HG03565 (cell line): ENCODE results near the gene FBN2.
"Not testable (repeated sequence)": the region's sequence is repeated elsewhere in the genome, so short reads cannot be mapped to it uniquely, and the experiment has no call there.

Experiments used
- ATAC-seq: cut with Tn5 transposase; IDR thresholded peaks from one replicate; pipeline ENCODE4 v1.9.1; 2021; ENCODE audit warnings: mild to moderate bottlenecking, moderate library complexity; ENCODE audit not compliant: unreplicated experiment

Gene FBN2

GRCh38 chr5:128328446-128328845, 209.6 kb downstream of the FBN2 start:
- ATAC-seq = no peak

DNA sequence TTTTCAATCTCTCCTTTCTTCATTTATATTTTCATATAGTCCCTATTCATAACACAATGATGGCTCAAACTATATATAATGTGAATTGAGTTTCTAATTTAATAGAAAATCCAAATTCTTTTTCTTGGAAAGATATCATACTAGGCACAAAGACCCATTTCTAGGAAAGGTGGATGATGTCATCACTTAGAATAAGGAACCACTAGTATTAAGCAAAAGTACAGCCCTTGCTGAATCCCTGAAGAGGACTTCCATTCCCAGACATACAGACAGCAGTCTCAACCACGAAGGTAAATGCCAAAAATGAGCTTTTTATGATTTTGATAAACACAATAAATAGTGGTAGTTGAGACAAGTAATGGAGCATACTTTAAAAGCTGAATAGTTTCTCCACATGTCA, 210.0 kb downstream of the FBN2 start:
- no peak for ATAC-seq

- not testable (repeated sequence) for ATAC-seq
These were observed 216.6 kb downstream of the FBN2 start for GRCh38 chr5:128321418-128321817.

- ATAC-seq = no peak
These were observed 219.4 kb downstream of the FBN2 start for GRCh38 chr5:128318691-128319090.

GRCh38 chr5:128317481-128317880, 220.6 kb downstream of the FBN2 start:
- ATAC-seq = no peak

DNA sequence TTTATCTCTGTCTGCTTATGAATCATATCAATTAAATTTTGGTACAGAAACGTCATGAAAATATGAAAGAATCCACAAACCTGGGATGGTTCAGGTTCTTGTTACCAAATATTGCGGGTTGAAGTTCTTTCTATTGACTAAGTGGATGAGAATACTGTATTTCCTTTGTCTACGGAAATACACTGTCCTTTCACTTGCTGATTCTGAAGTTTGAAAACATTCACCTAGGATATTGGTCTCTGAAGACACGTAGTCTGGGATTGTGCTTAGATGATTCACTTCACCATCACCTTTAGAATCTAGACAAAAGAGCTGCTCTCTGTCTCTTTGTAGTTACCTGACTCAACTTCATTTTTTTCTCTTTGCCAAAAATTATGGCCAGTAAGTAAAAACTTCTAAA, 222.4 kb downstream of the FBN2 start:
- ATAC-seq = no peak

DNA sequence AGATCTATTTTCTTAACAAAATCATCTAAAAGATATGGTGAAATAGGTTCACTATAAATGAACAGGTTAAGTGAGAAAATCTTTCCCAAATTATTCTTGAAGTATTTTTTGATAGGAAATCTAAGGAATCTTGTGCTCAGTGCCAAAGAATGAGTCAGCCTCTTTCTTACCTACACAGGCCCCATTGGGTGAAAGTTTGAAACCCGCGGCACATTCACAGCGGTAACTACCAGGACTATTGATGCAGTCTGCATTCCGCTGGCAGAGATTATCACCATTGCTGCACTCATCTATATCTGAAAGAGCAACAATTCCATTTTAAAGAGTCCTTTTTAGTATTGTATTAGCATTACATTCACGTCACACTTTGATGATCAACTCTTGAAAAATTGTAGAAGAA, 232.7 kb downstream of the FBN2 start:
- ATAC-seq = no peak

GRCh38 chr5:128304791-128305190, 233.3 kb downstream of the FBN2 start:
- no peak for ATAC-seq

DNA sequence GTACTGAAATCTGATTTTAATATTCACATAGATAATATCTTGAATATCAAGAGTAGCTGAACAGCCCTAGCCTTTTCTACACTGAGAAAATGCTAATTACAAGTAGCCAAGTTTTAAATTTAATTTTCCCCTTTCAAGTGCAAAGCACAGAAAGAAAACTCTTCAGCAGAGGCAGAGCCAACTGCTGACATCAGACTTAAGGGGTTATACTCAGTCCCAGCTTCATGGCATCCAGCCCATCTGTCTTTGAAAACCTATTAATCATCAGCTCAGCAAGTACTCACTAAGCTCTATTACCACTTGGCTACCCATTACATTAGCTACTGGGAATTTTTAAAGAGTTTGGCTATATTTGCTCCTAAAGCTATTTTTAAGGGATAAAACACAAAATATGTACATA, 234.0 kb downstream of the FBN2 start:
- no peak for ATAC-seq

DNA sequence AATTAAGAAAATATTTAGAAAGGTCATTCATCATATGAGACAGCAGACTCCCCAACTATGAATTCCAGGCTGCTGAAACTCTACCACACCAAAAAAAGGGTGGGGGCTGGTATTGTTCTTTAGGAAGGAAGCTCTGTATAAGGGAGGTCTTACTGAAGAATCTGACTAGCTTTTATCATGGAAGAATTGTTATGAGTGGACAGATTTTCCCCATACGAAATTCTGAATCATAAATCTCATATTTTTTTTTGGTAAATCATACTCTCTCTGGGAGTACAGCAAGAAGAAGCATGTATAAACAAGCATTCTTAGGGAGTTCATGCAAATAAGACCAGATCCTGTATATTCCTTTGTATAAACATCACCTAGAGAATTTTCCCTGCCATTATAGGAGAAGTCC, 234.5 kb downstream of the FBN2 start:
- ATAC-seq = no peak

GRCh38 chr5:128300181-128300580, 237.9 kb downstream of the FBN2 start:
- ATAC-seq = no peak

DNA sequence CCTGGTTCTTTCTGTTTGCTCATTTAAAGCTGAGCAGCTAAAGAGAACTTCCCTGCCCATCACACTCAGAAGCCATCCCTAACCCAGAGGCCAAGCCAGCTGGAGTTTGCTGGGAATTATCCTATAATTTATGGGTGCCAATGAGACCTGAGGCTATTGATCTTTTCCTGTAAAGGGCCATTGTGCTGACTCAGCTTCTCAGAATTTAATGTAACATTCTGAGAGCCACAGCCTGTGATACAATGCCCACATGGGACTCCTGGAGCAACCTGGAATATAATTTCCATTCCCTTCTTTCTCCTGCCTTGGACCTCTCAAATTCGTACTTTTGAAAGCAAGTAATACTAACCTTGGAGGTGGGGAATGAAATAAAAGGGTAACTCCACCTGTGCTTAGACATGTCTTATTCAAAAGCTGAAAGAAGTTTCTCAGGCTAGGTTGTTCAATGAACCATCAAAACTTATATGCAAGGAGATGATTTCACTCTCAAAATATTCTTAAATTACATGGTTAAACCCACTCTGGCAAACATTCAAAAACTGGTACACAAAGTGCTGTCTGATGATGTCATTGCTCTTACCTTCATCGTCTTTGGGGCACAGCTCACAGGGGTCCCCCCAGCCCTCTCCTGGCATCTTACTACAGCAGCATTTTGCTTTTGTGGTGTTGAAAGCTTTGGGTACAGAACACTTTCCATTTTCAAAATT, 247.7 kb downstream of the FBN2 start:
- no peak for ATAC-seq

GRCh38 chr5:128287740-128288139, 250.3 kb downstream of the FBN2 start:
- no peak for ATAC-seq

DNA sequence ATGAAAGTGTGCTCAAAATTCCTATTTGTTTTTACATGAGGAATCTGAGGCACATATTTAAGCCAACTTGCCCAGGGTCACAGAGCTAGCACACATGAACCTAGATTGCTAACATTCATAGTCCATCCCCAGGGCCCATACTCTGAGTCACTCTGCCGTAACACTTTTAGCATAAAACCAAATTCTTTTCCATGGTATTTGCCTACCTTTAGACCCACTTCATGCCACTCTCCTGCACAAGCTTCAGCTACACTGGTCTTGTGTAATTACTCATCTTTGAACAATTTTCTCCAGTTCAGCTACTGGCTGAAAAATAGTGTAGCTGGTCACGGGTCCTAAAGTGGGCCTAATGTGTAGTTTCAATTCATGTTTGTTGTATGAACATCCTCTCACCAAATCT, 253.8 kb downstream of the FBN2 start:
- ATAC-seq = no peak

DNA sequence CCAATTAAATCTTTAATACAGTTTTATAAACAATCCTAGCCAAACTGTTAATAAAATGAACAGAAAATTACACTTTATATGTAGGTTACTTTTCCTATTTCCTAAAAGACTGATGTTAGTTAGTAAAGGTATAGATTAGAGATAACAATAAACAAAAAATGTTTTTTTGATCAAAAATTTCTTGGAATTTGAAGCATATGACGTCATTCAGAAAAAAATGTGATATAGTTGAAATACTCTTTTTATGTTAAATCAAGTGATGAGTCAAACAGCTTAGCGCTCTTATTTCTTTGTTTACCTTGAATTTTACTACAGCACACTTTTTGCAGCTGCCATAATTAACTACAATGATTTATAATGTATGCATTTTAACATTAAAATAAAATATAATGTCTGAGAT, 258.7 kb downstream of the FBN2 start:
- ATAC-seq = no peak

- ATAC-seq = no peak
These were observed 261.4 kb downstream of the FBN2 start for GRCh38 chr5:128276537-128277216.

DNA sequence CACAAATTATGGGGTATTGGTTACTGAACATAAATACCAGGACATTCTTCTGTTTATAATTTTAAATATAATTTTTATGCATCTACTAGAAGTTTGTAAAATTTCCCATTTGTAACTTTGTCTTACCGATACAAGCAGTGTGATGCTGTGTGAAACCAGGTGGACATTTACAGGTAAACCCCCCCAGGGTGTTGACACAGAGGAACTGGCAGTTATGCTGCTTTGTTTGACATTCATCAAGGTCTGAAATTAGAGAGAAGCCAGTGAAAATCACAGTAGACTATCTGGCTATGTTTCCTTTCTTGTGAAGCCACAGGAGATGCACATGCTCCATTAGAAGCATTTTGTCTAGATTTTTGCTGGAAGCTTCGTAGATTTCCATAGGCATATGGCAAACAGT, 263.6 kb downstream of the FBN2 start:
- ATAC-seq = no peak

GRCh38 chr5:128273736-128274135, 264.3 kb downstream of the FBN2 start:
- no peak for ATAC-seq

DNA sequence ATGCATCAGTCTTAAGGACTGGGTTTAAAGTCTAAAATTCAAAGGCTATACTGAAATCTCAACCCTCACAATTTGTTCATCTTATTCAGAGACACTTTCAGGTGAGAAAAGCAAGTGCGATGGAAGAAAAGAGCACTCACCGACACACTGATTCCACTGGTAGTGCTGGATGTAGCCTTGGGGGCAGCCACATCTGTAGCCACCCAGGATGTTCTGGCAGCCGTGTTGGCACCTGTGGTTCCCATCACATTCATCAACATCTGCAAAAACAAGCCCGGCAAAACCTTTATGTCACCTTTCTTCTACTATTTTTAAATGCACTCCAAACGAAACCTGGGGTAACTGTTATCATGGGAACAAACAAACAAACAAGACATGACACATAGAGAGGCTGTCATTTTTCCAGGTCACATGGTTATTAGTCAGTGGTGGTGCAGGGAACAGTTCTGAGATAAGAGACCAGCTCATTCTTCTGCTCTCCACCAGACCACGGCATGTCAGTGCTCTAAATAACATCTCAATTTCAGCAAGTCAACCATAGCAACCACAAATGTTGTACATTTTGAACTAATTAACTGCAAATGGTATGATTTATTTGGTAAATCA, 266.1 kb downstream of the FBN2 start:
- no peak for ATAC-seq

- no peak for ATAC-seq
These were observed 267.0 kb downstream of the FBN2 start for GRCh38 chr5:128271071-128271470.

DNA sequence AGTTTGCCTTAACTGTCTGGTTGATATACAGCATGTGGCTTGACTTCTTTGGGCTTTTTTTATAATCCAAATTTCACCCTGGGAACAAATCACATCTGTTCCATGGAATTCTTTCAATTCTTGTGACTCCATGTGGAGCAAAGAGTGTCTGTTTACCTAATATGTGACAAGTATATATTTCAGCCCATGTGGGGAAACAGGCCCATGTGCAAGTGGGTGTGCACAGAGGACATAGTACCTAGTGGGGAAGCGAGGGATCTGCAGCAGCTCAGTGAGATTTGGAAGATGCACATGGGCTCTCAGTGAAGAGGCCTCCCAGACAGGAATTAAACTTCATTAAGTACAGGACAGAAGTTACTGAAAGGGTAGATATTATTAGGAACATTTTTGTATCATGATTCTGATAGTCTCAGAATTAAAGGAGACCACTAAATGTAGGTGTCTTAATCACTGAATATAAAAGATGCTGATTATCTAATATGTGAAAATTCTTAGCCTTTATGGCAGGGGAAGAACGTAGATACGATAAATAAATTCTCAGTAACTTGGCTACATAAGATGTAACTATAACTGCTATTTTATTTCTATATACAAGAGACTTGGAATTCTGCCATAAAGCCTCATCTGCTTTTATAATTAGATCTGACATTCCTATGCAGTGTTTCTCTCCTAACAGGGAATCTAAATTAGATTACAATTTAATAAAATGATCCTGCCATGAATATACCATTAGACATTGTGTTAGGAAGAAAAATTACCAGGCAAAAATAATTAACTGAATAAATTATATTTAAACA, 273.3 kb downstream of the FBN2 start:
- no peak for ATAC-seq

- ATAC-seq = no peak
These were observed 274.7 kb downstream of the FBN2 start for GRCh38 chr5:128263357-128263756.
